ENCODE data around the gene ZDHHC11B.
"Not testable (repeated sequence)": the region's sequence is repeated elsewhere in the genome, so short reads cannot be mapped to it uniquely, and the experiment has no call there.

The ZDHHC11B gene

DNA sequence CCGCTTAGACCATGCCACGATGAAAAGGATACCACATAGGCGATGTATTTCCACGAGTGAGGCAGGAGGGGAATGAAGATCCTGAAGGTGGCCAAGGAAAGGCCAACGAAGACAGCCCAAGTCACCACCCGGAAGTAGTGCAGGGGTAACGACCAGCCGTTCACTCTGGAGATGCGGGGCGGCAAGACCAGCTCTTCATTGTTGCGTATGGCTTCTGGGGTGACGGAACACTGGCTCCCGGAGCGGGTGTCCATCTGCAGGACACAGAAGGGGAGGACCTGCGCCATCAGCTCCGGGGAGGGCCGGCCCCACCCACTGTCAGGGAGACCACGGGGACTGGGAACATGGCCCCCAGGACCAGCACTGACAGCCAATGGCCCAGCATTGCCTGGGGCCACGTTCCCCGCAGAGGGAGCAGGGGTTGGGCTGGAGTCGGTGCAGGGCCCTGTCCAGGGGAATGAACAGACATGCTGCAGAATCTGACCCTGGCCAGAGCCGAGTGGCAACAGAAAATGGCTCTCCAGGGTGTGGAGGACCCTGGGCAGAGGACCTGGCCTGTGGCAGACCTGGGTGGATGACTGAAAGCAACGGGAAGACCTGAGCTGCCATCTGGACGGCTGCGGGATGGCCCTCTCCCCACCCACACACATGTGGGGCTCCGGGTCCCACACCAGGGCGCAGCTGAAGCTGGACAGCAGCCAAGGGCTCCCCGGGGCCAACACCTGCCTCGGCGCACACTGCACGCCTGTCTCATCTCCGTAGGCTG, 17.7 kb downstream of the ZDHHC11B start:
- no peak for DNase-seq

DNA sequence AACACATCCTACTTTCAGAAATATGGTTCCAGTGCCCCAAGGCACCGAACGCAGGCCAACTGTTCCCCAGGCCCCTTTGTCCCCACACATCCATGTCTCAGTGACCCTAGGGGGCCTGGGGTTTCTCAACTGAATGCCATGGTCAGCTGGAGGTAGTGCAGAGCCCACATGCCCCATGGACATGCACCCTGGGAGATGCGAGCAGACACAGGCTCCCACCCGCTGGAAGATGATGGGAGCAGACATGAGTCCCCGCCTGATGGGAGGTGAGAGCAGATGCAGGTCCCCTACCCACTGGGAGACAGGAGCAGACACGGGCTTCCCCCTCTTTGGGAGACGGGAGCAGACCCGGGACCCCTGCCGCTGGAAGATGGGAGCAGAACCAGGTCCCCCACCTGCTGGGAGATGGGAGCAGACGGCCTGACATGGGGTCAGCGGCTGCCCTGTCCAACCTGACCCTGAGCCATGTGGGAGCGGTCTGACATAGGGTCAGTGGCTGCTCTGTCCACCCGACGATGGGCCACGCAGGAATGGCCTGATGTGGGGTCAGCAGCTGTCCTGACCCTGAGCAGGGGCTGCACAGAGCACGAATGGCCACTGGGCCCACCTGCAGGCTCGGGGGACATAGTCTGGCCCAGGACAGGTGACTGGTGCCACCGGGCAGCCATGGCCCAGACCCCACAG, 18.4 kb downstream of the ZDHHC11B start:
- DNase-seq: no peak

DNA sequence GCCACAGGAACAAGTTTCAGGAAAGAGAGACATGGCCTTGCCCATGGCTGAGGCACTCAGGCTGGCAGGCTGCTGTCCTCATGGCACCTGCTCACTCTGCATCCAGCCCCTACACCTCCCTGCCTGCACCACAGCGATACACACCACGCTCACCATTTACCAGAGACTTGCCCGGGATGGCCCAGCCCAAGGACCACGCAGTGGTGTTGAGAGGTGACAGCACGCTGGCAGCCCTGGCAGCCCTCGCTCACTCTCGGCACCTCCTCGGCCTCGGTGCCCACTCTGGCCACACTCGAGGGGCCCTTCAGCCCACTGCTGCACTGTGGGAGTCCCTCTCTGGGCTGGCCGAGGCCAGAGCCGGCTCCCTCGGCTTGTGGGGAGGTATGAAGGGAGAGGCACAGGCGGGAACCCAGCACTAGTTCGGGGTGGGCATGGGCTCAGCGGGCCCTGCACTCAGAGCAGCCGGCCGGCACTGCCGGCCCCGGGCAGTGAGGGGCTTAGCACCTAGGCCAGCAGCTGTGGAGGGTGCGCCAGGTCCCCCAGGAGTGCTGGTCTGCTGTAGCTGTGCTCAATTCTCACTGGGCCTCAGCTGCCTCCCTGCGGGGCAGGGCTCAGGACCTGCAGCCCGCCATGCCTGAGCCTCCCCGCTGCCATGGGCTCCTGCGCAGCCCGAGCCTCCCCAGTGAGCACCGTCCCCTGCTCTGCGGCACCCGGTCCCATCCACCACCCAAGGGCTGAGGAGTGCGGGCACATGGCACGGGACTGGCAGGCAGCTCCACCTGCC, 20.3 kb downstream of the ZDHHC11B start:
- DNase-seq: no peak

DNA sequence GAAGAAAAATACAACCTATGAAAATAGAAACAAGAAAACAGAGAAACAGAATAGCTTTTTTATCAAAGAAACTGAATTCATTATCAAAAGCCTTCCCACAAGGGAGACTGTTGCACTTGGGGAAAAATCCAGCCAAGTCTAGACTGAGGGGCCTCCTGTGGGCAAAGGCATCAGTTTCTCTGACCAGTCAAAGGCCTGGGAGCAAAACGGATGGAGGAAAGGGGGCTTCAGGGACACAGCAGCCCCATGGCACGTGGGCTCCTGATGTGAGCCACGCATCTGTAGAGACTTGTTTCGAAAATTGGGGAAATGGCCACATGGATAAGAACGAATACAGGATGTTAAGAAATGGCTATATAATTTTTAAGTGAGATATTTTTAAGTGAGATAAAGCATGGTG, 21.1 kb downstream of the ZDHHC11B start:
- no peak for DNase-seq

DNA sequence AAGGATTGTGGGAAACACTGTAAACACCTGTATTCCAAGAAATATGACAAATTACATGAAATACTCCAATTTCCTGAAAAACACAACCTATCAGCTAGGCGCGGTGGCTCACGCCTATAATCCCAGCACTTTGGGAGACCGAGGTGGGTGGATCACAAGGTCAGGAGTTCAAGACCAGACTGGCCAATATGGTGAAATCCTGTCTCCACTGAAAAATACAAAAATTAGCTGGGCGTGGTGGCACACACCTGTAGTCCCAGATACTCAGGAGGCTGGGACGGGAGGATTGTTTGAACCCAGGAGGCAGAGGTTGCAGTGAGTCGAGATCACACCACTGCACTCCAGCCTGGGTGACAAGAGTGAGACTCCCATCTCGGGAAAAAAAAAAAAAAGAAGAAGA, 21.5 kb downstream of the ZDHHC11B start:
- not testable (repeated sequence) for DNase-seq

DNA sequence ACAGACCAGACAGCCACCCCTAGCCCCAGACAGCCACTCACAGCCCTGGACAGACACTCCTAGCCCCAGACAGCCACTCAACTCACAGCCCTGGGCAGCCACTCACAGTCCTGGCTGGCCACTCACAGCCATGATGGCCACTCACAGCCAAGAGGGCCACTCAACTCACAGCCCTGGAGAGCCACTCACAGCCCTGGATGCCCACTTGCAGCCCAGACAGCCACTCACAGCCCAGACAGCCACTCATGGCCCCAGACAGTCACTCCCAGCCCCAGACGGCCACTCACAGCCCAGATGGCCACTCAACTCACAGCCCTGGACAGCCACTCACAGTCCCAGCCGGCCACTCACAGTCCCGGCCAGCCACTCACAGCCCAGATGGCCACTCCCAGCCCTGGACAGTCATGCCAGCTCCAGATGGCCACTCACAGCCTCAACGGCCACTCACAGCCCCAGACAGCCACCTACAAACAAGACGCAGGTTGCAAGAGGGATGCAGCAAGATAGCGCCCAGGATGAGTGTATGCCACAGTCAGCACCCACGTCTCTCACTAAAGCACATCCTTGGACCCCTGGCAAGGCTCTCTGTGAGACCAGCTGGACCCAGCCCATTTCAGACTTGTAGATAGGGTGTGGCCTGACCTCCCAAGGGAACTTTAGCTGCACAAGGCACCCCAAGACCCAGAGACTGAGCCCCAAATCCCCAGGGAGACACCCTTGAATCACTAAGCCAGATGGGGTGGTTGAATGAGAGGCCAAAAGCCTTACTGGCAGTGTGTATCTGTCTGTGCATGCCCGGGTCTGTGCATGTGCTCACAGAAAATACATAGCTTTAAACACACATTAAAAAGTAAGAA, 22.4 kb downstream of the ZDHHC11B start:
- DNase-seq: no peak

DNA sequence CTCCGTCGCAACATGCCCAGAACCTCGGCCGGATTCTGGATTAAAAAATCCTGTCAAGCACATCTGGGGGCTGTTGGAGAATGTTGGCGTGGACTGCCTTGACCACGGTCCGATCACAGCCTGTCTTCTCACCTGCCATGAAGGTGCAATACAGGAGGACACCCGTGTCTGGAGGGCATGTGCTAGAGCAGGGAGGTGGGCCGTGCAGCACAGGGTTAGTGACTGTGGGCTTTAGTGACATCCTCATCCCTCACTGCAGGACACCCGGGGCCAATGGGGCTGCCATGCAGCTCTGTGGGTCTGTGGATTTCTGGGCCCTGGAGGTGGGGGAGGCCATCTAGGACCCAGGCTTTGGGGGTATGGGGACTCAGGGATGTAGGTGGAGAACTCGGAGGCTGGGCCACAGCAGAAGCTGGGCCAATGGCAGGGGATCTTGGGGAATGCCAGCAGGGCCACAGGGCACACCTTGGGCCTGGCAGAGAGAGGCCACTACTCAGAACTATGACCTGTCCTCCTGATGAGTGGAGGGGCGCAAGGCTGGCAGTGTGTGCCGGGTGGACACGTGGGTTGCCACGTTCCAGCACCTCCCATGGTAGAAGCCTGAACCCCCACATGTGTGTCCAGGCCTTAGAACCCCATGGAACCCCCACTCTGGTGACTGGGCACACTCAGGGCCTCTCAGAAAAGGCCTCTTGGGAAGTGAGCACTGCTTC, 23.3 kb downstream of the ZDHHC11B start:
- no peak for DNase-seq

DNA sequence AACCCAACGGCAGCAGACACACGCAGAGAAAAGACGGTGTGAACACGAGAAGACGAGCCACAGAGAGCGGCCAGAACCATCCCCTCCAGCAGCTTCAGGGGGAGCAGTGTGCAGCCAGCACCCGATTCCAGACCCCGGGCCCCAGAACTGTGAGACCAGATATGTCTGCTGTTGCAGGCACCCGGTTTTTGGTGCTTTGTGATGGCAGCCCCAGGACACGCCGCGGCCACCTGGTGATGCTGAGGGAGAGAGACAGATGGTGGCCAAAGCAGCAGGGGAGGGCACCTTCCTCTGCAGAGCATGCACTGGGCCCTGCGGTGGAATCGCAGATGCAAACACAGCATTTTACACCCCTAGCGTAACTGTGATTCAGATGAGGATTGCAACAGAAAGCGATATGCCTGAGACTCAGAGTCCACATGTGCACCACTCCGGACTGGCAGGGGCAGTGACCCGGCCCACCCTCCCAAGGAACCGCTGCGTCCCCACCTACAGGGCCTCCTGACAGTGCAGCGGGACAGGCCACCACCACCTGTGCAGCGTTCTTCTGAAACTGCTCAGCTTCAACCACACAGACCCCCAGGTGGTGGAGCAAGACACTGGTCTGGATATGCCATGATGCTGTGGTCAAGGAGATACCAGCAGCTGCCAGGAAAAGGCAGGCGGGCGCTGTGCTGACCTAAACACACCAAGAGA, 24.0 kb downstream of the ZDHHC11B start:
- no peak for DNase-seq

DNA sequence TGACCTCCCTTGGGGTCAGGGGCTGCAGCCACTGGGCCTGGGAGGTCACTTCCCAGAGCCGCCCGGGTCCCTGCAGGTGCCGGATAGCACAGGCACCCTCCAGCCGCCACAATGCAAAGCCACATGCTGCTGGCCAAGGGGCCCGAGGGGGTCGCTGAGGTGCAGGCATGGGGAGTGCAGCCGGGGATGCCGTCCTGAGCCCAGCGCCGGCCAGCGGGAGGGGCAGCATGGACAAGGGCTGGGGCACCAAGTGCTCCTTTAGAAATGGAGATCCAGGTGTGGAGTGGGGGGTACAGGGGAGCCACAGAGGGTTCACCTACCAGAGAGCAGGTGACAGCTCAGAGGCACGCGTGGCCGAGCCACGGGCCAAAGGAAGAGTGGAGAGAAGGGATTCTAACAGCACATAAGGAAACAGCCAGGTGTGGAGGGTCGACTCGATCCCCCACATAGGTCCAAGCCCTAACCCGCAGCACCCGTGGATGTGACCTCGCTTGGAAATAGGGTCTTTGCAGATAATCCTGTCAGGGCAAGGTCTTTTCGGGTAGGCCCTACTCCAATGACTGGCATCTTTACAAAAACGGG, 24.7 kb downstream of the ZDHHC11B start:
- DNase-seq: no peak

DNA sequence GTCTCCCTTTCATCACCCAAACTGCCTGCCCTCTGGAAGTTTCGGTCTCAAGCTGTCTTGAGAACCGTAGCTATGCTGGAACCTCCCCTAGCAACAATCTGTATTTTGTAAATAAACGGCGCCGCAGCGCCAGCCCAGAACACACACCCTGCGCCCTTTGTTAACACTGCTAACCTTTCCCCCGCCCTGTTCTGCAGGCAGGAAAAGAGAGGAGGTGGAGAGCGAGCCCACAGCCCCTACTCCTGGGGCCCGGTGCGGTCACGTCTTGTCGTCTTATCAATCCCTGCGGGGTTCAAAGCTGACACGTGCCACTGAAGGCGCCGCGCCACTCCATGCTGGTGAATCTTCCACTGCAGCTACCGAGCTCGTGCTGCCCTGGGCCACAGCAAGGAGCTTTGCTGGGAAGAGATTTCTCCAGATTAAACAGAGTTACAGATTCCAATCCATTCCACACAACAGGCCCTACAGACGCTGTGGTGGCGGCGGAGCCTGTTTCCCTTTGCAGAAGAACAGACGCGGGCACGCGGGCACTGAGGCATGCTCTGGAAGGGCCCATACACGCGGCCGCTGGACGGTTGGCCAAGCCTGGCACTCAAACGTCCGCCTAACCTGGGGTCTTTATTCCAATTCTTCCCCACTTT, 25.3 kb downstream of the ZDHHC11B start:
- DNase-seq: no peak

DNA sequence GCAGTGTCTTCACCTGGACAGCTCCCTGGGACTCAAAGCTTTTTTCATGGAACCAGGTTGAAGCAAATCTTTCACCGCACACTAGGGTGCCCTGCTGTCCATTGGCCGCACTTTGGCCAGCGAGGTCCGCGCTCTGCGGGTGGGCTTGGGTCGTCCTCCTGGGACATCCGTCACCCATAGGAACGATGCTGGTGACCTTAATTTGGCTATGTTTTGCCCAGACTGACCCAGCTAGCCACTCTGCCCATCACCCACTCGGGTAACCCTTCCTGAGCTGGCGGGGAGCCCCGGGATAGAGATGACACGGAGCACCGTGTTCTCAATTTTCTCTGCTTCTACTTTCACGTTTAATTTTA, 25.9 kb downstream of the ZDHHC11B start:
- DNase-seq: no peak

DNA sequence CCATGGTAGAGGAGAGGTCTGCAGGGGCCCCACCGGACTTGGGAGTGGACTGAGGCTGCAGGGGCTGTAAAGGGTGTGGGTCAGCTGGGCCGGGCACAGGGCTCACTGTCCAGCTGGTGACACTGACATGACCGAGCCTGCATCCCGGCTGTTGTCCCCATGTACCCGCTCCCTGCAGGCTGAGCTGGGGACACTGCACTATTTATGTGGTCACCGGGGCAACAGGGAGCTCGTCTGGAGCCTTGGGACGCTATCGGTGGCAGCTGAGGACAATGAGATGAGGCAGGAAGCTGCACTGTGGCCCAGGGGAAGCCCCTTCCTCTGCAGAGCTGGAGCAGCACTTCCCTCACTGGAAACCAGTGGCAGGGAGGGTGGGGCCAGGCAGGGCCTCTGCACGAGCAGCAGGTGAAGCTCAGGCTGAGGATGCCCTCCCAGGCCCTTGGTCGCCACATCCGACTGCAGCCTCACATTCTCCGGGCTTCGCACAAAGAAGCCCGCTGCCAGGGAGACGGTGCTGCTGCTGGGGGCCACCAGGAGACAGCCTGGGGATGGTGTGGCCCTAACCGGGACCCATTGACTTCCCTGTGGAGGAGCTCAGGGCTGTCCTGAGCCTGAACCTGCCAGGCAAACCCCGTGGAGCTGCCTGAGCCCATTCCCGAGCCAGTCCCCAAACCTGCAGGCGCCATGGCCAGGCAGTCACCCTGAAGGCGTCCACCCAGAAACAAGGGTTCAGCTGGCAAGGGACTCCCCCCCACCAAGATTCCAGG, 26.4 kb downstream of the ZDHHC11B start:
- no peak for DNase-seq

DNA sequence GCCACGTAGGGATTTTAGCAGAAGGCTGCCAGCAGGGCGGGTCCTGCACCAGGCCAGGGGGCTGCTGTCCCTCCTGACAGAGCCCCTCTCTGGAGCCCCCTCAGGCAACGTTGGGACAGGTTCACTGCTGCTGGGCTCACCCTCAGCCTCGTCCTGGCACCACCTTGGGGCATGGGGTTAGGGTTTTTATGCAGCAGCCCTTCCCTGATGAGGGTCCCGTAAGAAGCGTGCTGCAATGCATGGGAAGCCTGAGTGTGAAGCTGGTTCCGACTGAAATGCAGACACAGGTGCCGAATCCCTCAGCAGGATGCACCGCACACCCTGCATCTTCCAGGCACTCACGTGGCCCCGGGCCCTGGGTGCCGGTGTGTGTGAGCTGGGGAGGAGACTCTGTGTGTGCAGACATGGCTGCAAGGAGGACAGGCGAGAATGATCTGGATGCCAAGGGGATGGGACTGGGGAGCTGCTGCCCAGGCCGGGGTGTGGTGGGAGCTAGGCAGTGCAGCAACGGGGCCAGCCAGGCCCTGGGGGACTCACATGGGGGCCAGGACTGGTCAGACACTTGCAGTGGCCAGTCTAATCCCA, 27.1 kb downstream of the ZDHHC11B start:
- no peak for DNase-seq

DNA sequence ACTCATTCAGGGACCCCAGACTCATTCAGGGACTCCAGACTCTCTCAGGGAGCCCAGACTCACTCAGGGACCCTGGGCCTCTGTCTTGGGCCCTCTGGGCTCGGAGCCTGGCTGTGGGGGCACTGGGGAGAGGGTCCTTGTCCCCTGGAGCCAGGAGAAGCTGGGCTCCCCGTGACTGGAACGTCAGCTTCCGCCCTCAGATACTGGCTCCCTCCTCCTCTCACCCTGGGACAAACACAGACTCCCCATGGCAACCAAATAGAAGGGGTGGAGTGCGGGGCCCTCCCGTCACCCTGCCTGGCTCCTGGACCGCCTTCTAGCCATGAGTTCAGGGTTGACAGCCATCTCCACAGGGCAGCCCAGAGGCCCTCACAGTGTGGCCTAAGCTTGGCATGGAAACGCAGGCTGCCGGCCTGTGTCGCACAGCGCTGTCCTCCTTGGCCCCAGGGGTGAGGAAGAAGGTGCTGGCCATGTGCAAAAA, 27.6 kb downstream of the ZDHHC11B start:
- no peak for DNase-seq

DNA sequence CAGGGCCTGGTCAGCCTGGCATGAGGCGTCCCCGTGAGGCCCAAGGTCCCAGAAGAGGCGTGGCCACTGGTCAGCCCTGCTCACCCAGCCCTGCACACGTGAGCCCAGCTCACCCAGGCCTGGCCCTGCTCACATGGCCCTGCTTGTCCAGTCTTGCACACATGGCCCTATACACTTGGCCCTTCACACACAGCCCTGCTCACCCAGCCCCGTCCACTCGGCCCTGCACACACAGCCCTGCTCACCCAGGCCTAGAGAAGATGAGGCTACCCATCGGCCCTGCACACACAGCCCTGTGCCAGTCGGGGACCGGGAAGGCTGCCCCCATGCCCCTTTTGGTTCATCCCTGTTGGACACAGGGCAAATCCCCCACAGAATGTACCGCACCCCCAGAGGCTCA, 28.4 kb downstream of the ZDHHC11B start:
- no peak for DNase-seq

DNA sequence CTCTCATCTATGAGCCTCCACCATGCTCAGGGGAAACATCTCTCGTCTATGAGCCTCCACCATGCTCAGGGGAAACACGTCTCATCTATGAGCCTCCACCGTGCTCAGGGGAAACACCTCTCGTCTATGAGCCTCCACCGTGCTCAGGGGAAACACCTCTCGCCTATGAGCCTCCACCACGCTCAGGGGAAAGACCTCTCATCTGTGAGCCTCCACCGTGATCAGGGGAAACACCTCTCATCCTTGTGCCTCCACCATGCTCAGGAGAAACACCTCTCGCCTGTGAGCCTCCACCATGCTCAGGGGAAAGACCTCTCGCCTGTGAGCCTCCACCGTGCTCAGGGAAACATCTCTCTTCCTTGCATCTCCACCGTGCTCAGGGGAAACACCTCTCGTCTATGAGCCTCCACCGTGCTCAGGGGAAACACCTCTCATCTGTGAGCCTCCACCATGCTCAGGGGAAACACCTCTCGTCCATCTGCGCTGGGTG, 30.3 kb downstream of the ZDHHC11B start:
- DNase-seq: not testable (repeated sequence)

DNA sequence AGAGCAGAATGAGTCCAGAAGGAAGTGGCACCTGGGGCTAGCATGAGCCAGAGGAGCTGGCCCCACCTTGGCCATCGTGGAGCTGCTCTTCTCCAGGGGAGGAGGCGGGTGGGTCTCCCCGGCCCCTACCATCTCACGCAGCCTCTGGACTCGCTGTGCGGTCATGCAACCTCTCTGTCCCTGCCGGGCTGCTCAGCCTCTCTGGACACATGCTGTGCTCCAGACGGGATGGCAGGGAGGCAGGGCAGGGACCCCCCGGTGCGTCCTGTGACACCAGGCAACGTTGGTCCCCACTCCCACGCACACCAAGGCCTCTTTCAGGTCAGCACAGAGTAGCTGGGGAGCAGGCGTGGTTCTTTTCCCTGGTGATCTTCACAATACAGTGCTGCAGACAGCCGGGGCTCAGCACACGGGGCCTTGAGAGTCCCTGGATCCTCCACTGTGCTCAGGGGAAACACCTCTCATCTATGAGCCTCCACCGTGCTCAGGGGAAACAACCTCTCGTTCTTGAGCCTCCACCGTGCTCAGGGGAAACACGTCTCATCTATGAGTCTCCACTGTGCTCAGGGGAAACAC, 30.9 kb downstream of the ZDHHC11B start:
- not testable (repeated sequence) for DNase-seq

DNA sequence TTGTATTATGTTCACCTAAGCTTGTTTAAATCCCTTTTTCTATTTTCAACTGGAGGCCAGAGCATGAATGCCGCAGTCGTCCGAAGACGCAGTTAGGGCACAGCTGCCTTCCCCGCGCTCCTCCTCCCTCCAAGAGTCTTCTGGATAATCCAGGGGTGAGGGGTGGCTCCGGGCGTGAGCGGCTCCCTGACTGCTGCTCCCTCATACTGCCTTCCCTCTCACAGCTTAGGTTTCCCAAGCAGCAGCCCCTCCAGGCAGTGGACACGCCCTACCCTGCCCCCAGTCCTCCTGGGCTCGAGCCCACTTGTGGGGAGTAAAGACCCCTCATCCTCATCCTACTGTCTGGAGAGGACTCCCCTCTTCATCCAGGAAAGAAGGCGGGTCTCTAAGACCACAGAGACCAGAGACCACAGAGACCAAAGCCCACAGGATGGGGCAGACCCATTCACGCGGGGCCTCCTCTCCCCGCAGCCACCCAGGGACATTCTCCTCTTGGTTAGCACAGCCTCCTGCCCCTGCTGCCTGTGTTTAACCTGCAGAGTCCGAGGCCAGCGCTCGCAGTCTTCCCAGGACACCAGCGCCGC, 31.9 kb downstream of the ZDHHC11B start:
- not testable (repeated sequence) for DNase-seq
